Suprapubic skin (tissue), 4 donors: Measurements from ENCODE around the gene CATSPERB.

Experiments
- EP300 ChIP-seq: sonication (generic); formaldehyde crosslinking; IDR thresholded peaks from one replicate; pipeline ENCODE4 v1.6.1; 2017; ENCODE audit warnings: antibody characterized with exemption
- POLR2A ChIP-seq, 2 donors: fragments of 450-650 bp; IDR thresholded peaks; one replicate each; pipeline ENCODE4 v1.6.1; 2017; ENCODE audit warnings: antibody characterized with exemption in 2 of 2, mild to moderate bottlenecking in 2 of 2, moderate library complexity in 2 of 2
- POLR2AphosphoS5 ChIP-seq, 3 donors: sonication (generic); formaldehyde crosslinking; IDR thresholded peaks; one replicate each; pipeline ENCODE4 v1.6.1; 2017; ENCODE audit warnings: antibody characterized with exemption in 3 of 3
- TF ChIP-seq, protein P1 (sequence below), 2 donors: fragments of 200-600 bp in 1 of 2; fragments of 450-650 bp in 1 of 2; sonication (generic) in 1 of 2; IDR thresholded peaks; one replicate each; pipeline ENCODE4 v1.5.1; 2016 to 2019; ENCODE audit warnings: antibody characterized with exemption in 2 of 2, mild to moderate bottlenecking in 1 of 2, moderate library complexity in 1 of 2

DNA sequence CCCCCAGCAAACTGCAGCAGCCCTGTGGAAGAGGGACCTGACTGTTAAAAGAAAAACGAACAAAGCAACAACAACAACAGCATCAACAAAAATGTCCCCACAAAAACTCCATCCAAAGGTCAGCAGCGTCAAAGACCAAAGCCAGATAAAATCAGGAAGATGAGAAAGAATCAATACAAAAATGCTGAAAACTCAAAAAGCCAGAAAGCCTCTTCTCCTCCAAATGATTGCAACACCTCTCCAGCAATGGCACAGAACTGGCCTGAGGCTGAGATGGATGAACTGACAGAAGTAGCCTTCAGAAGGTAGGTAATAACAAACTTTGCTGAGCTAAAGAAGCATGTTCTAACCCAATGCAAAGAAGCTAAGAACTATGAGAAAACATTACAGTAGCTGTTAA, 176.4 kb downstream of the CATSPERB start:
- TF ChIP-seq POLR2AphosphoS5 (IDR thresholded peaks at IDR 0.05): no peak
- TF ChIP-seq EP300: no peak
- TF ChIP-seq, protein P1, sequence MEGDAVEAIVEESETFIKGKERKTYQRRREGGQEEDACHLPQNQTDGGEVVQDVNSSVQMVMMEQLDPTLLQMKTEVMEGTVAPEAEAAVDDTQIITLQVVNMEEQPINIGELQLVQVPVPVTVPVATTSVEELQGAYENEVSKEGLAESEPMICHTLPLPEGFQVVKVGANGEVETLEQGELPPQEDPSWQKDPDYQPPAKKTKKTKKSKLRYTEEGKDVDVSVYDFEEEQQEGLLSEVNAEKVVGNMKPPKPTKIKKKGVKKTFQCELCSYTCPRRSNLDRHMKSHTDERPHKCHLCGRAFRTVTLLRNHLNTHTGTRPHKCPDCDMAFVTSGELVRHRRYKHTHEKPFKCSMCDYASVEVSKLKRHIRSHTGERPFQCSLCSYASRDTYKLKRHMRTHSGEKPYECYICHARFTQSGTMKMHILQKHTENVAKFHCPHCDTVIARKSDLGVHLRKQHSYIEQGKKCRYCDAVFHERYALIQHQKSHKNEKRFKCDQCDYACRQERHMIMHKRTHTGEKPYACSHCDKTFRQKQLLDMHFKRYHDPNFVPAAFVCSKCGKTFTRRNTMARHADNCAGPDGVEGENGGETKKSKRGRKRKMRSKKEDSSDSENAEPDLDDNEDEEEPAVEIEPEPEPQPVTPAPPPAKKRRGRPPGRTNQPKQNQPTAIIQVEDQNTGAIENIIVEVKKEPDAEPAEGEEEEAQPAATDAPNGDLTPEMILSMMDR (IDR thresholded peaks at IDR 0.05): no peak
- TF ChIP-seq POLR2A (IDR thresholded peaks at IDR 0.05): no peak
